ENCODE data around the gene CCL18. TPM values are rescaled to one million over a fixed set of nuclear protein-coding genes. Genes with fewer than 3 reads are reported as not detected.
"Not testable (repeated sequence)": the region's sequence is repeated elsewhere in the genome, so short reads cannot be mapped to it uniquely, and the experiment has no call there.

CCL18 gene
- polyA plus RNA-seq, 1 experiment: not detected

GRCh38 chr17:36083691-36084090 is 19.6 kb downstream of the CCL18 start:
- H3K27ac ChIP-seq (ENCODE audit: low read depth, low read length); POLR2A ChIA-PET; H3K27me3 ChIP-seq (ENCODE audit: control insufficient read depth, insufficient read depth, low read length); H3K4me3 ChIP-seq (ENCODE audit: low read depth, low read length); CTCF ChIA-PET; DNase-seq (ENCODE audit: low read depth, low spot score); H3K9me3 ChIP-seq (ENCODE audit: control insufficient read depth, insufficient read depth, low read length): not testable (repeated sequence)

DNA sequence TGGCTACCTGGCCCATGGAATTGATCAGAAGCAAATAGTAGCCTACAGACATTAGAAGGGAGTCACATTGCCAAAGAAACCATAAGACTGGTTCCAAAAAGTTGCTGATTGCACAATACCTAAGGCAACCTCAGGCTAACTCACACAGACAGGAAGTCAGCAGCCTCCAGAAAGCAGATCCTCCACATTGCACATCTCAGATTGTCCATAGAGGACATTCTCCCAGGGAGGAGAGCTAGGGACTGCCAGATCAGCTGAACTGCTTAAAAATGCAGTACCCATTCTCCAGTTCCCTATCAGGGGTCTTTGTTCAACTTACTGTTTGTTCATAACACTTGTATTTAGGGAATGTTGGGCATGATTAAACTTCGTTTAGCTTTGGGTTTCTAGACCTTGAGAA is 21.7 kb downstream of the CCL18 start:
- POLR2A ChIA-PET: no interaction called here
- no peaks in the 10 kb centered on the region for H3K9me3 ChIP-seq (ENCODE audit: control insufficient read depth, insufficient read depth, low read length)
- H3K27me3 ChIP-seq (ENCODE audit: control insufficient read depth, insufficient read depth, low read length): no peaks in the 10 kb centered on the region
- H3K27ac ChIP-seq (ENCODE audit: low read depth, low read length): no peak overlapping the region
- TF ChIP-seq CTCF (IDR thresholded peaks at IDR 0.05; ENCODE audit: low read depth, low read length): no peak
- H3K4me3 ChIP-seq (ENCODE audit: low read depth, low read length): no peak overlapping the region
- DNase-seq (ENCODE audit: low read depth, low spot score): no peak
- CTCF ChIA-PET: interaction anchor here (0.5 kb wide), 1 partner anchor 164 kb away, joined by 5 read pairs; no protein-coding TSS in a partner anchor

DNA sequence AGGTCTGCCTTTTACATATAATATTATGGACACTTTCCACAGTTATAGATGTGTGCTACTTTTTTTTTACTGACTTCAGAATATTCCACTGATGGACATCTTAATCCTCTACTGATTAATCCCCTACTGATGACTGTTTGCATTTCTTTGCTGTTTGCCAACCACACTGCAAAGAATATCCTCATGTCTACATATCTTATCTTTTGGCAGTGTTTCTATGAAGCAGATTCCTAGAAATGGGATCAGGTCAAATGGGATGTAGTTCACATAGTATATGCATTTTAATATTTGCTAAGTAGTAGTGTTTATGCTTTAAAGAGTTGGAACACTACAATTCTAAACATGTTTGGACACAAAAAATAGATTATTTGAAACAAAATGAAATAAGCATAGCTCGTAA is 22.7 kb downstream of the CCL18 start:
- Histone ChIP-seq H3K9me3 (ENCODE audit: control insufficient read depth, insufficient read depth, low read length) (no peaks in the 10 kb centered on the region), H3K27ac (ENCODE audit: low read depth, low read length) (no peak overlapping the region), H3K27me3 (ENCODE audit: control insufficient read depth, insufficient read depth, low read length) (no peaks in the 10 kb centered on the region), H3K4me3 (ENCODE audit: low read depth, low read length) (no peak overlapping the region)
- ChIA-PET CTCF (no interaction called here), POLR2A (no interaction called here)
- DNase-seq (ENCODE audit: low read depth, low spot score): no peak
- TF ChIP-seq CTCF (IDR thresholded peaks at IDR 0.05; ENCODE audit: low read depth, low read length): no peak

GRCh38 chr17:36087471-36087870 is 23.4 kb downstream of the CCL18 start:
- H3K4me3 ChIP-seq (ENCODE audit: low read depth, low read length); H3K27ac ChIP-seq (ENCODE audit: low read depth, low read length); H3K27me3 ChIP-seq (ENCODE audit: control insufficient read depth, insufficient read depth, low read length); CTCF ChIA-PET; H3K9me3 ChIP-seq (ENCODE audit: control insufficient read depth, insufficient read depth, low read length); POLR2A ChIA-PET; DNase-seq (ENCODE audit: low read depth, low spot score): not testable (repeated sequence)

- H3K27me3 ChIP-seq (ENCODE audit: control insufficient read depth, insufficient read depth, low read length); H3K9me3 ChIP-seq (ENCODE audit: control insufficient read depth, insufficient read depth, low read length); POLR2A ChIA-PET; CTCF ChIA-PET; DNase-seq (ENCODE audit: low read depth, low spot score); H3K27ac ChIP-seq (ENCODE audit: low read depth, low read length); H3K4me3 ChIP-seq (ENCODE audit: low read depth, low read length): not testable (repeated sequence)
Observed at GRCh38 chr17:36087897-36088572, 24.0 kb downstream of the CCL18 start.

DNA sequence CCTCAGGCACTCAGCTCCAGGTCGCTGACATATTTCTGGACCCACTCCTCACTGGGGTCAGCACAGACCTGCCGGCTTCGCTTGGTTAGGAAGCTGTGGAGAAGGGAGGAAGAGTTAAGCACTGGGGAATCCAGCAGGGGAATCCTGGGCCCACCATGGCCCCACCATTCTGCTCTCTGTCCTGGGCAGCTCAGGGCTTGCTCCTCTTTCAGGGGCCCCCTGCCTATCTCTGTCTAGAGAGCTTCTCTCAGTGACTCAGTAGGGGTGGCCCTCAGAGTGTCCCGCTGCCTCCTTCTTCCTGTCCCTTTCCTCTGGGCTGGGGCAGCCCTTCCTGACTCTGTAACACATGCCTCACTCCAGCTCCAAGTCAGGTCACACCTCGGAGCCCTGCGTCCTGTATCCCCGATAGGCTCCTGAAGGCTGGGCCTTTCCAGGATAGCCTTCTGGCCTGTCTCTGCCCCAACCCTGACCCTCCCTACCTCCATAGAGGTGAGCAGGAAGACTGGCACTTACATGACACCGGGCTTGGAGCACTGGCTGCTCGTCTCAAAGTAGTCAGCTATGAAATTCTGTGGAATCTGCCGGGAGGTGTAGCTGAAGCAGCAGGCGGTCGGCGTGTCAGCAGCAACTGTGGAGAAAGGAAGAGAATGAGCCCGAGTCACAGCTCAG is 24.7 kb downstream of the CCL18 start:
- DNase-seq (ENCODE audit: low read depth, low spot score): no peak
- CTCF ChIA-PET: no interaction called here
- POLR2A ChIA-PET: no interaction called here
- H3K4me3 ChIP-seq (ENCODE audit: low read depth, low read length): no peak overlapping the region
- no peak overlapping the region for H3K27ac ChIP-seq (ENCODE audit: low read depth, low read length)
- no peaks in the 10 kb centered on the region for H3K9me3 ChIP-seq (ENCODE audit: control insufficient read depth, insufficient read depth, low read length)
- TF ChIP-seq CTCF (IDR thresholded peaks at IDR 0.05; ENCODE audit: low read depth, low read length): no peak
- H3K27me3 ChIP-seq (ENCODE audit: control insufficient read depth, insufficient read depth, low read length): no peaks in the 10 kb centered on the region
